ENCODE results near the gene CD2. TPM values are rescaled to one million over a fixed set of nuclear protein-coding genes. Genes with fewer than 3 reads are reported as not detected.
A peak's percentile ranks its signal among the peaks of the same experiment; 100 is the strongest.

CD2 gene
- total RNA-seq, 6 donors from 2014 or later, result 3.8 to 23.5 (median 7.9) TPM

GRCh38 chr1:116791727-116792126 lies 37.5 kb downstream of the CD2 start:
- TF ChIP-seq POLR2AphosphoS5 (IDR thresholded peaks at IDR 0.05) (no peak), POLR2A (IDR thresholded peaks at IDR 0.05) (no peak), CTCF (IDR thresholded peaks at IDR 0.05) (no peak), EP300 (IDR thresholded peaks at IDR 0.05) (no peak)
- ATAC-seq (ENCODE audit: low FRiP score in 2 of 2) (no peak), DNase-seq (no peak)
- H3K36me3 ChIP-seq, result no peaks in the 10 kb centered on the region
- no peak overlapping the region for H3K4me3 ChIP-seq
- no peaks in the 10 kb centered on the region for H3K9me3 ChIP-seq
- no peaks in the 10 kb centered on the region for H3K27me3 ChIP-seq
- no peaks in the 10 kb centered on the region for H3K4me1 ChIP-seq
- no peak overlapping the region for H3K27ac ChIP-seq

GRCh38 chr1:116793357-116793935 lies 39.2 kb downstream of the CD2 start:
- no peaks in the 10 kb centered on the region for H3K36me3 ChIP-seq
- H3K27me3 ChIP-seq, result no peaks in the 10 kb centered on the region
- H3K4me1 ChIP-seq, result no peaks in the 10 kb centered on the region
- no peak overlapping the region for H3K4me3 ChIP-seq
- H3K27ac ChIP-seq, result no peak overlapping the region
- DNase-seq, result no peak
- no peaks in the 10 kb centered on the region for H3K9me3 ChIP-seq
- TF ChIP-seq CTCF (IDR thresholded peaks at IDR 0.05) (no peak), EP300 (IDR thresholded peaks at IDR 0.05) (no peak), POLR2A (IDR thresholded peaks at IDR 0.05) (no peak), POLR2AphosphoS5 (IDR thresholded peaks at IDR 0.05) (no peak)
- no peak for ATAC-seq (ENCODE audit: low FRiP score in 2 of 2)
- WGBS, 2 donors, result 69 to 79% methylated on average over 2 of the region's 2 CpGs

GRCh38 chr1:116794371-116794770 lies 40.1 kb downstream of the CD2 start:
- no peak for TF ChIP-seq CTCF (IDR thresholded peaks at IDR 0.05)
- TF ChIP-seq POLR2A (IDR thresholded peaks at IDR 0.05), result no peak
- no peak for TF ChIP-seq EP300 (IDR thresholded peaks at IDR 0.05)
- no peak for TF ChIP-seq POLR2AphosphoS5 (IDR thresholded peaks at IDR 0.05)
- Histone ChIP-seq H3K27ac (no peak overlapping the region), H3K9me3 (no peaks in the 10 kb centered on the region), H3K4me1 (no peaks in the 10 kb centered on the region), H3K4me3 (no peak overlapping the region), H3K27me3 (no peaks in the 10 kb centered on the region), H3K36me3 (no peaks in the 10 kb centered on the region)
- DNase-seq (no peak), ATAC-seq (ENCODE audit: low FRiP score in 2 of 2) (peak in 1 of 2 donors; percentile 45)
- 71 to 79% methylated on average over 5 of the region's 5 CpGs for WGBS, 2 donors

GRCh38 chr1:116794804-116795481 lies 40.7 kb downstream of the CD2 start:
- H3K27me3 ChIP-seq, result no peaks in the 10 kb centered on the region
- peak in 1 of 2 donors; percentile 69 for ATAC-seq (ENCODE audit: low FRiP score in 2 of 2)
- 73% methylated on average over 4 of the region's 4 CpGs for WGBS, 2 donors

More at GRCh38 chr1:116794804-116795481, 40.7 kb downstream of the CD2 start:
- TF ChIP-seq POLR2AphosphoS5 (IDR thresholded peaks at IDR 0.05) (no peak), CTCF (IDR thresholded peaks at IDR 0.05) (no peak), POLR2A (IDR thresholded peaks at IDR 0.05) (no peak), EP300 (IDR thresholded peaks at IDR 0.05) (no peak)
- no peaks in the 10 kb centered on the region for H3K9me3 ChIP-seq
- no peaks in the 10 kb centered on the region for H3K36me3 ChIP-seq
- H3K4me1 ChIP-seq, result no peaks in the 10 kb centered on the region
- no peak overlapping the region for H3K4me3 ChIP-seq
- H3K27ac ChIP-seq, result no peak overlapping the region
- no peak for DNase-seq
